Measurements from ENCODE around the gene IGFL4.

IGFL4 gene

DNA sequence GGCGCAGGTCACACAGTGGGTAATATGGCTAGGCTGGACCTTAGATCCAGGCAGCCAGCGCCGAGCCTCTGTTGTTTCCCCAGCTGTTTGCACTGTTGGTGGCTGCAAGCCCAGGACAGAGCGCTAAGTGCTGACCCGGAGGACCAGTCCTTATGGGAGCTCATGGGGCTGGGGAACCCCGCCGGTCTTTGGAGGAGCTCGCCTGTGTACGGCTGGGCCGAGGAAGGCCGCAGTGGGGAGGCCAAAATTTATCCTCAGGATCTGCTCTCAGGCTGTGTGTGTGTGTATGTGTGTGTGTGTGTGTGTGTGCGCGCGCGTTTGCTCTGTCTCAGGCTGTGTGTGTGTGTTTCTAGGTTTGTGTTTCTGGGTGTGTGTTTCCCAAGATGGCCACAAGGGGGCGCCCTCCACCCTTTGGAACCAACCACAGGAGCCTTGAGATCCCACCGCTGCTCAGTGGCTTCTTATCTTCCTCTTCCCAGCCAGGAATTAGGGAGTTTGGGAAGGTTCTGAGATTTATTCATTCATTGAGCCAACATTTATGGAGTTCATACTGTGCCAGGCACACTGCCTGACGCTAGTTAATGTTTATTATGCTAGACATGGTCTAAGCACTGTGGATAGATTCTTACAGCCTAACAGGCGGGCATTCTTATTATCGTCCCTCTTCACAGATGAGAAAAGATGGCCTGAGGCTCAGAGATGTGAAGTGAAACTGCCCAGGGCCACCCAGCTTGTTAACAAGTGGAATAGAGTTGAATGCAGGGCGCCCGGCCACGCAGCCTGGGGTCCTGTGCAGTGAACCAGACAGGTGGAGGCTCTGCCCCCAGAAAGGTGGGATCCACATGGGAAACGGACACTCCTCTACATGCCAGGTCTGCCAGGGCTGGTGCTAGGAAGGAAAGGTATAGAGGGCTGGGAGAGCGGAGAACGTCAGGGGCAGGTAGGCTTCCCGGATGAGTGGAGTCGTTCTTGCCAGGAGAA lies 31.0 kb downstream of the IGFL4 start:
- Mint-ChIP-seq H3K27ac (no peak overlapping the region), H3K4me3 (no peak overlapping the region), H3K4me1 (peaks cover 12% of the 10 kb centered on the region), H3K27me3 (ENCODE audit: low read depth, poor library complexity) (peaks cover 30% of the 10 kb centered on the region), H3K9me3 (no peaks in the 10 kb centered on the region), H3K36me3 (ENCODE audit: low read depth) (peaks cover 18% of the 10 kb centered on the region)
- peak; percentile 85 for TF ChIP-seq CTCF (IDR thresholded peaks at IDR 0.05)
- peak; percentile 82 for DNase-seq

- no peak for TF ChIP-seq CTCF (IDR thresholded peaks at IDR 0.05)
- Mint-ChIP-seq H3K27me3 (ENCODE audit: low read depth, poor library complexity) (peaks cover 9% of the 10 kb centered on the region), H3K4me1 (peaks cover 5% of the 10 kb centered on the region), H3K9me3 (no peaks in the 10 kb centered on the region), H3K27ac (no peak overlapping the region), H3K36me3 (ENCODE audit: low read depth) (peaks cover 23% of the 10 kb centered on the region), H3K4me3 (no peak overlapping the region)
- DNase-seq, result no peak
Measured at GRCh38 chr19:46006411-46006810, 34.4 kb downstream of the IGFL4 start.

GRCh38 chr19:46002678-46003275 lies 38.0 kb downstream of the IGFL4 start:
- H3K9me3 Mint-ChIP-seq, result no peaks in the 10 kb centered on the region
- H3K4me1 Mint-ChIP-seq, result peaks cover 25% of the 10 kb centered on the region
- H3K27ac Mint-ChIP-seq, result no peak overlapping the region
- peaks cover 23% of the 10 kb centered on the region for H3K36me3 Mint-ChIP-seq (ENCODE audit: low read depth)
- H3K27me3 Mint-ChIP-seq (ENCODE audit: low read depth, poor library complexity), result peaks cover 35% of the 10 kb centered on the region
- no peak for DNase-seq
- TF ChIP-seq CTCF (IDR thresholded peaks at IDR 0.05), result no peak
- H3K4me3 Mint-ChIP-seq, result no peak overlapping the region

GRCh38 chr19:46000491-46001246 lies 40.1 kb downstream of the IGFL4 start:
- Mint-ChIP-seq H3K36me3 (ENCODE audit: low read depth) (peaks cover 11% of the 10 kb centered on the region), H3K9me3 (no peaks in the 10 kb centered on the region), H3K27me3 (ENCODE audit: low read depth, poor library complexity) (peaks cover 35% of the 10 kb centered on the region), H3K4me3 (peak overlapping the region; percentile 78), H3K4me1 (peaks cover 25% of the 10 kb centered on the region), H3K27ac (no peak overlapping the region)
- TF ChIP-seq CTCF (IDR thresholded peaks at IDR 0.05), result no peak
- DNase-seq, result peak; percentile 52

GRCh38 chr19:45999653-46000121 lies 41.1 kb downstream of the IGFL4 start:
- Mint-ChIP-seq H3K9me3 (no peaks in the 10 kb centered on the region), H3K27ac (no peak overlapping the region), H3K4me1 (peaks cover 25% of the 10 kb centered on the region), H3K36me3 (ENCODE audit: low read depth) (peaks cover 11% of the 10 kb centered on the region), H3K27me3 (ENCODE audit: low read depth, poor library complexity) (peaks cover 35% of the 10 kb centered on the region), H3K4me3 (peak overlapping the region; percentile 78)
- no peak for TF ChIP-seq CTCF (IDR thresholded peaks at IDR 0.05)
- peak; percentile 63 for DNase-seq
